HFFc6 (cell line): ENCODE data around the gene TGIF2. TPM values are rescaled to one million over a fixed set of nuclear protein-coding genes. Genes with fewer than 3 reads are reported as not detected.

Source experiments
- DNase-seq: peaks from one replicate; pipeline ENCODE4 v3.0.0-alpha.2; 2018
- H3K27ac Mint-ChIP-seq: 2 replicates; pipeline ENCODE4 v1.8.0; 2020; ENCODE audit warnings: mild to moderate bottlenecking, mixed read lengths
- H3K27me3 Mint-ChIP-seq: 2 replicates; pipeline ENCODE4 v1.8.0; 2021; ENCODE audit warnings: mild to moderate bottlenecking, moderate library complexity, mixed read lengths; ENCODE audit not compliant: insufficient read depth
- H3K36me3 Mint-ChIP-seq: 2 replicates; pipeline ENCODE4 v1.8.0; 2021; ENCODE audit warnings: low read depth, mixed read lengths
- H3K4me1 Mint-ChIP-seq: 2 replicates; pipeline ENCODE4 v1.8.0; 2020; ENCODE audit warnings: low read depth, mixed read lengths
- H3K4me3 Mint-ChIP-seq: 2 replicates; pipeline ENCODE4 v1.8.0; 2020; ENCODE audit warnings: mild to moderate bottlenecking, moderate library complexity, mixed read lengths
- H3K9me3 Mint-ChIP-seq: 2 replicates; pipeline ENCODE4 v1.8.0; 2020; ENCODE audit warnings: mild to moderate bottlenecking, mixed read lengths
- CTCF ChIP-seq: fragments of 200-600 bp; sonication (generic); IDR thresholded peaks from 2 replicates; pipeline ENCODE4 v1.5.0; 2021; ENCODE audit warnings: antibody characterized with exemption, mild to moderate bottlenecking
- total RNA-seq, 6 experiments: library from RNA; stranded (reverse); fragmentation: NEBNext Ultra II Directional; extraction: Animal tissue kit (Norgen Biotek cat#: 25700); gene quantifications; 2 replicates in 1 of 6; 3 replicates in 5 of 6; pipeline ENCODE4 v1.2.3, GENCODE V29; 2021

TGIF2 gene
- total RNA-seq, 6 experiments from 2014 or later = 5.5 to 12.0 (median 7.7) TPM

GRCh38 chr20:36571564-36572504, 1.6 kb upstream of the TGIF2 start:
- Mint-ChIP-seq H3K9me3 (no peaks in the 10 kb centered on the region), H3K4me1 (peaks cover 35% of the 10 kb centered on the region), H3K27me3 (peaks cover 6% of the 10 kb centered on the region), H3K4me3 (peak overlapping the region; percentile 80; the same call in 1 of the 2 replicates), H3K36me3 (no peaks in the 10 kb centered on the region), H3K27ac (peak overlapping the region; percentile 83)
- DNase-seq = no peak
- no peak for TF ChIP-seq CTCF

GRCh38 chr20:36572701-36573102, 695 bp upstream of the TGIF2 start:
- peak; percentile 36 for DNase-seq
- H3K9me3 Mint-ChIP-seq = no peaks in the 10 kb centered on the region
- H3K4me3 Mint-ChIP-seq = peak overlapping the region; percentile 80
- peaks cover 6% of the 10 kb centered on the region for H3K27me3 Mint-ChIP-seq
- H3K36me3 Mint-ChIP-seq = no peaks in the 10 kb centered on the region
- H3K4me1 Mint-ChIP-seq = peaks cover 35% of the 10 kb centered on the region
- H3K27ac Mint-ChIP-seq = peak overlapping the region; percentile 83
- no peak for TF ChIP-seq CTCF

GRCh38 chr20:36573798-36574365, 485 bp downstream of the TGIF2 start:
- Mint-ChIP-seq H3K27me3 (peaks cover 6% of the 10 kb centered on the region), H3K4me3 (peak overlapping the region; percentile 62), H3K4me1 (peaks cover 35% of the 10 kb centered on the region), H3K9me3 (no peaks in the 10 kb centered on the region), H3K36me3 (no peaks in the 10 kb centered on the region), H3K27ac (no peak overlapping the region)
- TF ChIP-seq CTCF = peak; percentile 25; the same call in 1 of the 2 replicates
- no peak for DNase-seq

- no peak for DNase-seq
- Mint-ChIP-seq H3K27ac (peak overlapping the region; percentile 73), H3K4me3 (peak overlapping the region; percentile 89), H3K9me3 (no peaks in the 10 kb centered on the region), H3K27me3 (peaks cover 6% of the 10 kb centered on the region), H3K36me3 (no peaks in the 10 kb centered on the region), H3K4me1 (peaks cover 32% of the 10 kb centered on the region)
- no peak for TF ChIP-seq CTCF
These were observed 1.2 kb downstream of the TGIF2 start for GRCh38 chr20:36574366-36575135.

GRCh38 chr20:36576081-36576445, 2.7 kb downstream of the TGIF2 start:
- Mint-ChIP-seq H3K9me3 (no peaks in the 10 kb centered on the region), H3K27ac (no peak overlapping the region), H3K4me1 (peaks cover 33% of the 10 kb centered on the region), H3K4me3 (no peak overlapping the region), H3K36me3 (peaks cover 7% of the 10 kb centered on the region; the same call in 1 of the 2 replicates), H3K27me3 (peaks cover 6% of the 10 kb centered on the region)
- DNase-seq = no peak
- TF ChIP-seq CTCF = no peak
